Measurements from ENCODE around the gene LITAFD.
"Not testable (repeated sequence)": the region's sequence is repeated elsewhere in the genome, so short reads cannot be mapped to it uniquely, and the experiment has no call there.

The LITAFD gene

DNA sequence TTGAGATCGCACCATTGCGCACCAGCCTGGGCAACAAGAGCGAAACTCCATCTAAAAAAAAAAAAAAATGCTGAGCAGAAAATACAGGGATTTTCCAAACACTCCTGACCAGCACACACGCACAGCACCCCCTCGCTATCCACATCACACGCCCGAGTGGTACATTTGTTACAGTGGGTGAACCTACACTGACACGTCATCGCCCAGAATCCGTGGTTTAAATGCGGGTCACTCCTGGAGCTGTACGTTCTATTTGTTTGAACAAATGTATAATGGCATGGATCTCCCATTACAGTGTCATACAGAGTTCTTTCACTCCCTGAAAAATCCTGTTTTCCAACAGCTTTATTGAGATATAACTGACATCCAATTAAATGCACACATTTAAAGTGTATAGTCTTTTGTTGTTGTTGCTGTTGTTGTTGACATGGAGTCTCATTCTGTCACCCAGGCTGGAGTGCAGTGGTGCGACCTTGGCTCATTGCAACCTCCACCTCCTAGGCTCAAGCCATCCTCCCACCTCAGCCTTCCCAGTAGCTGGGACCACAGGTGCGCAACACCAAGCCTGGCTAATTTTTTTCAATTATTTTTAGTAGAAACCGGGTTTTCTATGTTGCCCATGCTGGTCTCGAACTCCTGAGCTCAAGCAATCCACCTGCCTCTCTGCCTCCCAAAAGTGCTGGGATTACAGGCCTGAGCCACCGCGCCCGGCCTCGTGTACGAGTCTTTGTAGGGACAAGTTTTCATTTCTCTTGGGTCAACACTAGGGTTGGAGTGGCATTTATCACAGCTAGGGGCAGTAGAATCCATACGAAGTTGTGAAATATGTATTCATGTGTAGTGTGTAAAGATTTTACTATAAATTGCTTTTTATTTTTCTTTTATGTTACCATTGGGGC, 8.9 kb upstream of the LITAFD start:
- Histone ChIP-seq H3K4me2 (ENCODE audit: low read length) (no peak overlapping the region), H2AFZ (ENCODE audit: insufficient read depth, low read length, poor library complexity) (no peak overlapping the region), H3K79me1 (ENCODE audit: low read length) (peaks cover 14% of the 10 kb centered on the region), H2AK5ac (ENCODE audit: low read length) (no peak overlapping the region), H4K12ac (ENCODE audit: low read depth, low read length) (no peak overlapping the region), H3K27ac (ENCODE audit: low read depth, low read length) (no peak overlapping the region), H4K91ac (ENCODE audit: low read depth, low read length) (no peak overlapping the region), H3K14ac (ENCODE audit: low read length) (no peak overlapping the region), H3K4me3 (ENCODE audit: low read depth, low read length) (no peak overlapping the region), H3K79me2 (ENCODE audit: control insufficient read depth, insufficient read depth, low read length, poor library complexity) (peaks cover 6% of the 10 kb centered on the region), H3K4ac (ENCODE audit: low read depth, low read length) (no peak overlapping the region), H3K18ac (ENCODE audit: low read length) (no peak overlapping the region), H3K9me3 (ENCODE audit: insufficient read depth, low read depth, low read length) (no peaks in the 10 kb centered on the region), H3K4me1 (ENCODE audit: control insufficient read depth in 1 of 2, insufficient read depth in 2 of 2, low read length in 2 of 2) (peaks cover 11 to 14% of the 10 kb centered on the region in 2 experiments), H3K23ac (ENCODE audit: low read length) (no peak overlapping the region), H3K9ac (ENCODE audit: low read length) (no peak overlapping the region), H2BK12ac (ENCODE audit: low read length) (no peak overlapping the region), H3K27me3 (ENCODE audit: insufficient read depth, low read length) (no peaks in the 10 kb centered on the region), H3K36me3 (ENCODE audit: control insufficient read depth in 1 of 2, insufficient read depth in 2 of 2, low read length in 2 of 2) (no peaks in the 10 kb centered on the region), H2BK5ac (ENCODE audit: low read depth, low read length, poor library complexity) (no peak overlapping the region), H4K8ac (ENCODE audit: low read depth, low read length) (no peak overlapping the region), H2BK120ac (ENCODE audit: insufficient read depth, low read length, poor library complexity) (no peak overlapping the region)
- DNase-seq = no peak
- no CpG with 5 or more reads among the region's 22 CpGs for WGBS (ENCODE audit: extremely low coverage, insufficient coverage, insufficient read length)

DNA sequence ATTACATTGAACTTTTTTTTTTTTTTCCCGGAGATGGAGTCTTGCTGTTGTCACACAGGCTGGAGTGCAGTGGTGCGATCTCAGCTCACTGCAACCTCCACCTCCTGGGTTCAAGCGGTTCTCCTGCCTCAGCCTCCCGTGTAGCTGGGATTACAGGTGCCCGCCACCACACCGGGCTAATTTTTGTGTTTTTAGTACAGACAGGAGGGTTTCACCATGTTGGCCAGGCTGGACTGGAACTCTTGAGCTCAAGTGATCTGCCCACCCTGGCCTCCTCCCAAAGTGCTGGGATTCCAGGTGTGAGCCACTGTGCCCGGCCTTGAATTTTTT, 8.3 kb upstream of the LITAFD start:
- H2BK5ac ChIP-seq (ENCODE audit: low read depth, low read length, poor library complexity); H3K23ac ChIP-seq (ENCODE audit: low read length); H3K4ac ChIP-seq (ENCODE audit: low read depth, low read length); H3K9ac ChIP-seq (ENCODE audit: low read length); H2AK5ac ChIP-seq (ENCODE audit: low read length); H3K4me2 ChIP-seq (ENCODE audit: low read length); H3K4me3 ChIP-seq (ENCODE audit: low read depth, low read length); H3K27ac ChIP-seq (ENCODE audit: low read depth, low read length); DNase-seq; H4K91ac ChIP-seq (ENCODE audit: low read depth, low read length); H3K27me3 ChIP-seq (ENCODE audit: insufficient read depth, low read length); H3K79me2 ChIP-seq (ENCODE audit: control insufficient read depth, insufficient read depth, low read length, poor library complexity); H2BK12ac ChIP-seq (ENCODE audit: low read length); H3K9me3 ChIP-seq (ENCODE audit: insufficient read depth, low read depth, low read length); H2BK120ac ChIP-seq (ENCODE audit: insufficient read depth, low read length, poor library complexity); H4K12ac ChIP-seq (ENCODE audit: low read depth, low read length); H2AFZ ChIP-seq (ENCODE audit: insufficient read depth, low read length, poor library complexity); H3K36me3 ChIP-seq (ENCODE audit: control insufficient read depth in 1 of 2, insufficient read depth in 2 of 2, low read length in 2 of 2); H3K14ac ChIP-seq (ENCODE audit: low read length); H4K8ac ChIP-seq (ENCODE audit: low read depth, low read length); H3K18ac ChIP-seq (ENCODE audit: low read length): not testable (repeated sequence)
- no CpG with 5 or more reads among the region's 7 CpGs for WGBS (ENCODE audit: extremely low coverage, insufficient coverage, insufficient read length)
- Histone ChIP-seq H3K79me1 (ENCODE audit: low read length) (peaks cover 14% of the 10 kb centered on the region), H3K4me1 (ENCODE audit: control insufficient read depth in 1 of 2, insufficient read depth in 2 of 2, low read length in 2 of 2) (peaks cover 16 to 20% of the 10 kb centered on the region in 2 experiments)

GRCh38 chr16:8874388-8874787, 7.8 kb upstream of the LITAFD start:
- no peak overlapping the region for H3K27ac ChIP-seq (ENCODE audit: low read depth, low read length)
- no peak overlapping the region for H2BK5ac ChIP-seq (ENCODE audit: low read depth, low read length, poor library complexity)
- H3K36me3 ChIP-seq (ENCODE audit: control insufficient read depth in 1 of 2, insufficient read depth in 2 of 2, low read length in 2 of 2) = no peaks in the 10 kb centered on the region
- no peak overlapping the region for H2AFZ ChIP-seq (ENCODE audit: insufficient read depth, low read length, poor library complexity)
- H3K18ac ChIP-seq (ENCODE audit: low read length) = no peak overlapping the region
- no peak for DNase-seq
- H3K79me2 ChIP-seq (ENCODE audit: control insufficient read depth, insufficient read depth, low read length, poor library complexity) = peaks cover 2% of the 10 kb centered on the region
- H4K8ac ChIP-seq (ENCODE audit: low read depth, low read length) = no peak overlapping the region
- H4K12ac ChIP-seq (ENCODE audit: low read depth, low read length) = no peak overlapping the region
- H2AK5ac ChIP-seq (ENCODE audit: low read length) = no peak overlapping the region
- no peak overlapping the region for H3K4ac ChIP-seq (ENCODE audit: low read depth, low read length)
- no CpG with 5 or more reads among the region's 6 CpGs for WGBS (ENCODE audit: extremely low coverage, insufficient coverage, insufficient read length)
- no peak overlapping the region for H3K9ac ChIP-seq (ENCODE audit: low read length)
- H3K4me1 ChIP-seq (ENCODE audit: control insufficient read depth in 1 of 2, insufficient read depth in 2 of 2, low read length in 2 of 2) = peaks cover 16 to 20% of the 10 kb centered on the region in 2 experiments
- H3K9me3 ChIP-seq (ENCODE audit: insufficient read depth, low read depth, low read length) = no peaks in the 10 kb centered on the region
- no peaks in the 10 kb centered on the region for H3K27me3 ChIP-seq (ENCODE audit: insufficient read depth, low read length)
- H2BK12ac ChIP-seq (ENCODE audit: low read length) = no peak overlapping the region
- H3K79me1 ChIP-seq (ENCODE audit: low read length) = peaks cover 16% of the 10 kb centered on the region
- no peak overlapping the region for H3K14ac ChIP-seq (ENCODE audit: low read length)
- H2BK120ac ChIP-seq (ENCODE audit: insufficient read depth, low read length, poor library complexity) = no peak overlapping the region
- no peak overlapping the region for H4K91ac ChIP-seq (ENCODE audit: low read depth, low read length)
- H3K23ac ChIP-seq (ENCODE audit: low read length) = no peak overlapping the region
- no peak overlapping the region for H3K4me3 ChIP-seq (ENCODE audit: low read depth, low read length)
- H3K4me2 ChIP-seq (ENCODE audit: low read length) = no peak overlapping the region

- not testable (repeated sequence) for H2BK5ac ChIP-seq (ENCODE audit: low read depth, low read length, poor library complexity); H3K36me3 ChIP-seq (ENCODE audit: control insufficient read depth in 1 of 2, insufficient read depth in 2 of 2, low read length in 2 of 2); H3K9me3 ChIP-seq (ENCODE audit: insufficient read depth, low read depth, low read length); H3K18ac ChIP-seq (ENCODE audit: low read length); H2BK12ac ChIP-seq (ENCODE audit: low read length); H2AK5ac ChIP-seq (ENCODE audit: low read length); H2BK120ac ChIP-seq (ENCODE audit: insufficient read depth, low read length, poor library complexity); H3K4ac ChIP-seq (ENCODE audit: low read depth, low read length); H3K27me3 ChIP-seq (ENCODE audit: insufficient read depth, low read length); H3K9ac ChIP-seq (ENCODE audit: low read length); DNase-seq; H3K14ac ChIP-seq (ENCODE audit: low read length); H3K23ac ChIP-seq (ENCODE audit: low read length); H4K12ac ChIP-seq (ENCODE audit: low read depth, low read length); H2AFZ ChIP-seq (ENCODE audit: insufficient read depth, low read length, poor library complexity); H4K91ac ChIP-seq (ENCODE audit: low read depth, low read length); H3K27ac ChIP-seq (ENCODE audit: low read depth, low read length); H4K8ac ChIP-seq (ENCODE audit: low read depth, low read length); H3K4me3 ChIP-seq (ENCODE audit: low read depth, low read length); H3K4me2 ChIP-seq (ENCODE audit: low read length); H3K79me2 ChIP-seq (ENCODE audit: control insufficient read depth, insufficient read depth, low read length, poor library complexity)
- WGBS (ENCODE audit: extremely low coverage, insufficient coverage, insufficient read length) = no CpG with 5 or more reads among the region's 7 CpGs
- Histone ChIP-seq H3K79me1 (ENCODE audit: low read length) (peaks cover 16% of the 10 kb centered on the region), H3K4me1 (ENCODE audit: control insufficient read depth in 1 of 2, insufficient read depth in 2 of 2, low read length in 2 of 2) (peaks cover 16% of the 10 kb centered on the region in 2 experiments)
These were observed 6.8 kb upstream of the LITAFD start for GRCh38 chr16:8875317-8875716.

Data from trophoblast cell (in vitro differentiated cells and primary cell).